IMR-90 (cell line): ENCODE results near the gene RASGRP4. TPM values are rescaled to one million over a fixed set of nuclear protein-coding genes. Genes with fewer than 3 reads are reported as not detected.

Experiments used
- ATAC-seq: fragments of 200-7000 bp; cut with Tn5 transposase; 2 replicates; pipeline ENCODE4 v1.9.1; 2020; ENCODE audit warnings: low read depth, mild to moderate bottlenecking, moderate library complexity
- BruUV-seq: library from RNA; stranded (reverse); fragments of 400-500 nt; replicated peaks from 2 replicates; lab custom pipeline; 2021; lab: Mats Ljungman, UMichigan
- CTCF ChIA-PET: fragments of 300-600 bp; formaldehyde crosslinking; extraction: SDS; loops from one replicate; lab custom pipeline; 2021; ENCODE audit warnings: antibody characterized with exemption; lab: Yijun Ruan, JAX
- POLR2A ChIA-PET: fragments of 300-600 bp; sonication (Branson Sonifier 250); formaldehyde crosslinking; loops from one replicate; lab custom pipeline; 2022; ENCODE audit warnings: antibody characterized with exemption; ENCODE audit not compliant: unreplicated experiment; lab: Charles Lee
- DNase-seq: peaks from one replicate; pipeline ENCODE4 v3.0.0; 2013
- H2AFZ ChIP-seq: replicated peaks from 2 replicates; pipeline ENCODE3; 2013; ENCODE audit warnings: low read length, mild to moderate bottlenecking; ENCODE audit not compliant: poor library complexity
- H2AK5ac ChIP-seq: 2 replicates; pipeline ENCODE4 v1.6.1; 2013; ENCODE audit warnings: low read depth, low read length, inconsistent platforms
- H2AK9ac ChIP-seq: replicated peaks from 2 replicates; pipeline ENCODE3; 2013; ENCODE audit warnings: mild to moderate bottlenecking, low read depth, low read length, moderate library complexity; ENCODE audit not compliant: poor library complexity
- H2BK120ac ChIP-seq: 2 replicates; pipeline ENCODE4 v1.6.1; 2013; ENCODE audit warnings: low read depth, low read length, inconsistent platforms
- H2BK15ac ChIP-seq: 3 replicates; pipeline ENCODE4 v1.6.1; 2013; ENCODE audit warnings: low read depth, low read length, inconsistent platforms
- H2BK20ac ChIP-seq: 2 replicates; pipeline ENCODE4 v1.6.1; 2013; ENCODE audit warnings: low read depth, mild to moderate bottlenecking, inconsistent platforms, low read length, moderate library complexity
- H2BK5ac ChIP-seq: 2 replicates; pipeline ENCODE4 v1.6.1; 2013; ENCODE audit warnings: mild to moderate bottlenecking, low read depth, low read length, inconsistent platforms; ENCODE audit not compliant: poor library complexity, severe bottlenecking
- H3K14ac ChIP-seq: replicated peaks from 2 replicates; pipeline ENCODE4 v1.6.1; 2013; ENCODE audit warnings: low read depth, low read length, inconsistent platforms
- H3K18ac ChIP-seq: 2 replicates; pipeline ENCODE4 v1.6.1; 2013; ENCODE audit warnings: low read depth, low read length, control low read depth
- H3K23ac ChIP-seq: 2 replicates; pipeline ENCODE4 v1.6.1; 2013; ENCODE audit warnings: low read depth, low read length, inconsistent platforms
- H3K27ac ChIP-seq: 2 replicates; pipeline ENCODE4 v1.5.1; 2013; ENCODE audit warnings: mild to moderate bottlenecking, control low read depth, low read length; ENCODE audit not compliant: insufficient read depth
- H3K27me3 ChIP-seq: 2 replicates; pipeline ENCODE4 v1.6.1; 2013; ENCODE audit warnings: low read length; ENCODE audit not compliant: control insufficient read depth, insufficient read depth
- H3K36me3 ChIP-seq: 2 replicates; pipeline ENCODE4 v1.6.1; 2013; ENCODE audit warnings: low read length, mixed read lengths; ENCODE audit not compliant: control insufficient read depth, insufficient read depth
- H3K4ac ChIP-seq: 2 replicates; pipeline ENCODE4 v1.6.1; 2013; ENCODE audit warnings: low read depth, low read length, inconsistent platforms
- H3K4me1 ChIP-seq: 2 replicates; pipeline ENCODE4 v1.6.1; 2013; ENCODE audit warnings: low read length, mixed read lengths; ENCODE audit not compliant: control insufficient read depth, insufficient read depth
- H3K4me2 ChIP-seq: 2 replicates; pipeline ENCODE4 v1.6.1; 2013; ENCODE audit warnings: low read depth, mild to moderate bottlenecking, control low read depth, low read length, moderate library complexity
- H3K4me3 ChIP-seq: 2 replicates; pipeline ENCODE4 v1.5.1; 2013; ENCODE audit warnings: low read depth, mild to moderate bottlenecking, control low read depth, low read length, moderate library complexity; ENCODE audit not compliant: insufficient read depth
- H3K56ac ChIP-seq: 2 replicates; pipeline ENCODE4 v1.6.1; 2013; ENCODE audit warnings: low read length, inconsistent platforms; ENCODE audit not compliant: insufficient read depth; ENCODE audit errors: extremely low read depth
- H3K79me1 ChIP-seq, 2 experiments: 2 replicates each; pipeline ENCODE4 v1.6.1; 2013; ENCODE audit warnings: low read length in 2 of 2, inconsistent platforms in 1 of 2, low read depth in 1 of 2
- H3K9ac ChIP-seq: 2 replicates; pipeline ENCODE4 v1.6.1; 2013; ENCODE audit warnings: low read depth, low read length, control low read depth
- H3K9me1 ChIP-seq: 2 replicates; pipeline ENCODE4 v1.6.1; 2013; ENCODE audit warnings: low read length, inconsistent platforms; ENCODE audit not compliant: insufficient read depth
- H3K9me3 ChIP-seq: 2 replicates; pipeline ENCODE4 v1.6.1; 2013; ENCODE audit warnings: low read length; ENCODE audit not compliant: control insufficient read depth, insufficient read depth
- H4K20me1 ChIP-seq: 2 replicates; pipeline ENCODE4 v1.6.1; 2013; ENCODE audit warnings: low read length, inconsistent platforms; ENCODE audit not compliant: insufficient read depth
- H4K5ac ChIP-seq: 2 replicates; pipeline ENCODE4 v1.6.1; 2013; ENCODE audit warnings: mild to moderate bottlenecking, low read depth, low read length, control low read depth
- H4K8ac ChIP-seq, 2 experiments: 2 replicates each; pipeline ENCODE4 v1.6.1; 2013; ENCODE audit warnings: low read depth in 2 of 2, low read length in 2 of 2, control low read depth in 1 of 2, inconsistent platforms in 1 of 2
- H4K91ac ChIP-seq: 2 replicates; pipeline ENCODE4 v1.6.1; 2013; ENCODE audit warnings: low read depth, low read length, inconsistent platforms; ENCODE audit not compliant: insufficient read depth
- MXI1 ChIP-seq: IDR thresholded peaks from 2 replicates; pipeline ENCODE4 v1.6.1; 2012; ENCODE audit warnings: low read depth, mild to moderate bottlenecking, low read length, moderate library complexity, borderline replicate concordance
- WGBS, 2 experiments: methylation state at CpG; one replicate each; pipeline versions ENCODE4 v1.1.5 to v1.1.7; 2013; ENCODE audit warnings: missing lambda C conversion rate in 2 of 2; ENCODE audit not compliant: insufficient read length in 1 of 2; ENCODE audit errors: extremely low coverage in 2 of 2; 5-methylcytosine and 5-hydroxymethylcytosine counted together
- dilution Hi-C: fragments of 300-500 bp; cut with HindIII; formaldehyde crosslinking; loops from one replicate; pipeline ENCODE4 v1.14.3; 2018; ENCODE audit warnings: low sequenced_read_pairs; ENCODE audit not compliant: unreplicated experiment
- in situ Hi-C: fragments of 300-500 bp; cut with MboI; formaldehyde crosslinking; loops from 3 replicates; pipeline ENCODE4 v1.14.3; 2019; ENCODE audit warnings: low sequenced_read_pairs, inconsistent platforms, mixed read lengths
- intact Hi-C: fragments of 100-400 bp; cut with micrococcal nuclease; formaldehyde crosslinking; loops from 2 replicates; pipeline ENCODE4 v1.10.0; 2022
- polyA plus RNA-seq, 3 experiments: library from polyadenylated mRNA; depleted of rRNA; stranded (reverse); fragments of >200 nt; gene quantifications; 2 replicates each; pipeline ENCODE4 v1.2.3, GENCODE V29; 2012; ENCODE audit warnings: low replicate concordance in 1 of 3
- total RNA-seq: library from RNA; depleted of rRNA; stranded (reverse); fragments of >200 nt; gene quantifications from 2 replicates; pipeline ENCODE4 v1.2.3, GENCODE V29; 2012

The RASGRP4 gene
- total and polyA plus RNA-seq, 2 of the 4 experiments (the other 2 are of a cell fraction): not detected

DNA sequence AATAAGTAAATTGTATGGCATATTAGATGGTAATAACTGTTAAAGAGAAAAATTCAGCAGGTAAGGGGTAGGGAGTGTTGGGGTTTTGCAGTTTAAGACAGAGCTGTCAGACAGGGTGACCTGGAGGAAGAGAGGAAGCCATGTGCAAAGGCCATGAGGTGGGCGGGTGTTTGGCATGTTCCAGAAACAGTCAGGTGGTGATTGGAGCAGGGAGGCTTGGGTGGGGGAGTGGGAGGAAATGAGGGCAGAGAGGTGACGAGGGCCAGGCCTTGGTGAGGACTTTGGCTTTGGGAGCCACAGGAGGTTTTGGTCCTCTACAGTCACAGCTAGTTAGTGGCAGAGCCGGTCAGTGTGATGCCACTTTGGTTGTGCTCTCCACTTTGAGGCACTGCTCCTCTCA lies 27.6 kb upstream of the RASGRP4 start:
- in situ Hi-C loops: loop anchor here (25.0 kb wide), 1 partner anchor 759 kb away; the partner anchor contains the start of gene SYCN
- 100% methylated on average over 1 of the region's 3 CpGs; no CpG with 5 or more reads in 1 of the 2 experiments for WGBS, 2 experiments
- no peaks in the 10 kb centered on the region for H4K20me1 ChIP-seq

More for the DNA sequence above, 27.6 kb upstream of the RASGRP4 start:
- H3K14ac ChIP-seq: no peak overlapping the region
- ChIA-PET POLR2A (no interaction called here), CTCF (no interaction called here)
- TF ChIP-seq MXI1: no peak
- H2BK20ac ChIP-seq: no peak overlapping the region
- intact Hi-C loops (no loop called here), dilution Hi-C loops (no loop called here)
- no peak overlapping the region for H2BK120ac ChIP-seq
- H3K4ac ChIP-seq: no peak overlapping the region
- no peak overlapping the region for H4K91ac ChIP-seq
- H3K23ac ChIP-seq: no peak overlapping the region
- H3K4me2 ChIP-seq: no peak overlapping the region
- BruUV-seq: no TSS peak
- H3K79me1 ChIP-seq: no peaks in the 10 kb centered on the region
- H3K36me3 ChIP-seq: no peaks in the 10 kb centered on the region
- no peak overlapping the region for H3K56ac ChIP-seq
- no peaks in the 10 kb centered on the region for H3K4me1 ChIP-seq
- H2AFZ ChIP-seq: no peak overlapping the region
- H3K27ac ChIP-seq: no peak overlapping the region
- no peaks in the 10 kb centered on the region for H3K9me1 ChIP-seq
- DNase-seq (no peak), ATAC-seq (no peak)
- no peak overlapping the region for H2BK15ac ChIP-seq
- no peak overlapping the region for H2AK5ac ChIP-seq
- no peak overlapping the region for H2BK5ac ChIP-seq
- H4K5ac ChIP-seq: no peak overlapping the region
- no peaks in the 10 kb centered on the region for H3K9me3 ChIP-seq
- H3K4me3 ChIP-seq: no peak overlapping the region
- peaks cover 2% of the 10 kb centered on the region; the same call in 1 of the 2 replicates for H3K27me3 ChIP-seq
- H4K8ac ChIP-seq: no peak overlapping the region
- H3K9ac ChIP-seq: no peak overlapping the region
- H2AK9ac ChIP-seq: no peak overlapping the region
- no peak overlapping the region for H3K18ac ChIP-seq
